Breast epithelium (tissue), 4 donors: ENCODE results near the gene ARHGEF17. TPM values are rescaled to one million over a fixed set of nuclear protein-coding genes. Genes with fewer than 3 reads are reported as not detected.
A peak's percentile ranks its signal among the peaks of the same experiment; 100 is the strongest.

Source experiments
- DNase-seq, 2 donors: peaks; one replicate each; pipeline ENCODE4 v3.0.0-alpha.2; 2019; ENCODE audit warnings: low spot score in 2 of 2
- H3K27ac ChIP-seq, 2 donors: fragments of 200-600 bp; sonication (generic) in 1 of 2; one replicate each; pipeline ENCODE4 v1.5.1; 2016 to 2019; ENCODE audit warnings: mild to moderate bottlenecking in 1 of 2
- H3K27me3 ChIP-seq, 2 donors: fragments of 200-600 bp; sonication (generic) in 1 of 2; one replicate each; pipeline versions ENCODE4 v1.5.1 to v1.6.0; 2017 to 2019; ENCODE audit warnings: control low read depth in 1 of 2, mild to moderate bottlenecking in 1 of 2
- H3K36me3 ChIP-seq: fragments of 200-600 bp; one replicate; pipeline ENCODE4 v1.5.1; 2019
- H3K4me1 ChIP-seq, 2 donors: fragments of 200-600 bp; sonication (generic); one replicate each; pipeline ENCODE4 v1.5.1; 2016 to 2019; ENCODE audit warnings: control low read depth in 1 of 2
- H3K4me3 ChIP-seq, 3 donors: fragments of 200-600 bp; sonication (generic); 1 replicate in 2 of 3; 2 replicates in 1 of 3; pipeline ENCODE4 v1.5.1; 2016 to 2019; ENCODE audit warnings: mild to moderate bottlenecking in 3 of 3, moderate library complexity in 2 of 3
- H3K9me3 ChIP-seq, 2 donors: fragments of 200-600 bp; sonication (generic) in 1 of 2; one replicate each; pipeline ENCODE4 v1.5.1; 2016 to 2019; ENCODE audit warnings: control low read depth in 1 of 2
- POLR2A ChIP-seq: fragments of 450-650 bp; IDR thresholded peaks from one replicate; pipeline ENCODE4 v1.6.1; 2016; ENCODE audit warnings: antibody characterized with exemption, mild to moderate bottlenecking, moderate library complexity
- POLR2AphosphoS5 ChIP-seq, 3 donors: sonication (generic); formaldehyde crosslinking; IDR thresholded peaks; one replicate each; pipeline ENCODE4 v1.6.1; 2017; ENCODE audit warnings: antibody characterized with exemption in 3 of 3
- intact Hi-C: fragments of 100-400 bp; cut with DNase I; formaldehyde crosslinking; loops from one replicate; pipeline ENCODE4 v1.15.1; 2023; ENCODE audit warnings: low total_unique reads
- total RNA-seq, 3 donors: library from RNA; depleted of rRNA; stranded (reverse); fragments of >200 nt; gene quantifications; one replicate each; pipeline ENCODE4 v1.1.0, GENCODE V29; 2016
- TF ChIP-seq, protein P1 (sequence below), 3 donors: fragments of 450-650 bp; IDR thresholded peaks; one replicate each; pipeline ENCODE4 v1.5.1; 2016 to 2017; ENCODE audit warnings: antibody characterized with exemption in 3 of 3, mild to moderate bottlenecking in 3 of 3, moderate library complexity in 3 of 3

ARHGEF17 gene
- total RNA-seq, 3 donors from 2014 or later, result 28.8 to 54.7 (median 38.2) TPM

DNA sequence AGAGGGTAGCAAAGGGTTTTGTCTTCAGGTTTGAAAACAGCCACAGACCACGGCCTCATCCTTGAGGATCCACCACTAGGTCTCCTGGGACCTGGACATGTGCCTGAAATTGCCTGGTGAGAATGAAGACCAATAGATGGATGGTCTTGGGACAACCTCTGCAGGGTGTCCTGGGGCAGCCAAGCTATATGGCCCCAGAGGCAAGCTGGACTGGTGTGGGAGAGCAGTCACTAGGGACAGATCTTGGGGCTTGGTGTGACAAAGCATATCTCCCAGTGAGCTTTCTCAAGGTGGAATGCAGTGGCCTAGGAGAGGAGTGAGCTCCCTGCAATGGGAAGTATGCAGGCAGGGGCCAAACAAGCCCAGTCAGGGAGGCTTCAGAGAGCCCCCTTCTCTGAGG is 22.4 kb upstream of the ARHGEF17 start:
- intact Hi-C loops, result loop anchor here (5.0 kb wide), 1 partner anchor 1982 kb away; no protein-coding TSS in a partner anchor
- no peaks in the 10 kb centered on the region for H3K4me1 ChIP-seq
- H3K27ac ChIP-seq, result no peak overlapping the region
- no peaks in the 10 kb centered on the region for H3K27me3 ChIP-seq
- TF ChIP-seq POLR2AphosphoS5 (IDR thresholded peaks at IDR 0.05), result no peak
- no peak for TF ChIP-seq POLR2A
- TF ChIP-seq, protein P1, sequence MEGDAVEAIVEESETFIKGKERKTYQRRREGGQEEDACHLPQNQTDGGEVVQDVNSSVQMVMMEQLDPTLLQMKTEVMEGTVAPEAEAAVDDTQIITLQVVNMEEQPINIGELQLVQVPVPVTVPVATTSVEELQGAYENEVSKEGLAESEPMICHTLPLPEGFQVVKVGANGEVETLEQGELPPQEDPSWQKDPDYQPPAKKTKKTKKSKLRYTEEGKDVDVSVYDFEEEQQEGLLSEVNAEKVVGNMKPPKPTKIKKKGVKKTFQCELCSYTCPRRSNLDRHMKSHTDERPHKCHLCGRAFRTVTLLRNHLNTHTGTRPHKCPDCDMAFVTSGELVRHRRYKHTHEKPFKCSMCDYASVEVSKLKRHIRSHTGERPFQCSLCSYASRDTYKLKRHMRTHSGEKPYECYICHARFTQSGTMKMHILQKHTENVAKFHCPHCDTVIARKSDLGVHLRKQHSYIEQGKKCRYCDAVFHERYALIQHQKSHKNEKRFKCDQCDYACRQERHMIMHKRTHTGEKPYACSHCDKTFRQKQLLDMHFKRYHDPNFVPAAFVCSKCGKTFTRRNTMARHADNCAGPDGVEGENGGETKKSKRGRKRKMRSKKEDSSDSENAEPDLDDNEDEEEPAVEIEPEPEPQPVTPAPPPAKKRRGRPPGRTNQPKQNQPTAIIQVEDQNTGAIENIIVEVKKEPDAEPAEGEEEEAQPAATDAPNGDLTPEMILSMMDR (IDR thresholded peaks at IDR 0.05), result no peak
- H3K36me3 ChIP-seq, result no peaks in the 10 kb centered on the region
- H3K4me3 ChIP-seq, result no peak overlapping the region
- no peaks in the 10 kb centered on the region for H3K9me3 ChIP-seq
- DNase-seq, result no peak

DNA sequence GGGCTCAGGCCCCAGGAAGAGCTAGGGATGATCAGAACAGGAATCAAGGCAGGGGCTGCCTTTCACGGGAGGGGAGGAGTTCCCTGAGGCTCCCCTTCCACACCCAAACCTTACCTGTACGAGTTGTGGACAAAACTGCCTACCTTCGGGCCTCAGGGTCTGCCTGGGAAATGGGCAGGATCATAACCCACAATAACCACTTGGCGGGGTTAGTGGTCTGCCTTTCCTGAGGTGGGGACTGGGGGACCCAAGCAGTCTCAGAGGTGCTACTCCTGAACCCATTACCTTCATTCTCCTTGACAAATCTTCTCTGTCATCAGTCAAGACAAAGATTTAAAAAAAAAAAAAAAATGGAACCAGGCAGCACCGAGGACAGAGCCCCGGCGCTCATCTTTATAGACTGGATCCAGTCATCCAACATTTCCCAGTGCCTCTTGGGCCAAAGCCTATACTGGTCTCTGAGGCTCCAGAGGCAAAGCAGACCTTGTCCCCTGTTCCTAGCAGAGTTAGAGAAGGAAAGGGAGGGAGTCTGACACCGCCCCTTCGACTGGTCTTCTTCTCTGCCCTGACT is 21.8 kb upstream of the ARHGEF17 start:
- H3K36me3 ChIP-seq, result no peaks in the 10 kb centered on the region
- no peaks in the 10 kb centered on the region for H3K27me3 ChIP-seq
- no peak overlapping the region for H3K4me3 ChIP-seq
- intact Hi-C loops, result loop anchor here (5.0 kb wide), 1 partner anchor 1981 kb away; no protein-coding TSS in a partner anchor
- TF ChIP-seq POLR2A, result no peak
- TF ChIP-seq POLR2AphosphoS5 (IDR thresholded peaks at IDR 0.05), result no peak
- H3K27ac ChIP-seq, result no peak overlapping the region
- no peak for DNase-seq
- no peaks in the 10 kb centered on the region for H3K4me1 ChIP-seq
- no peaks in the 10 kb centered on the region for H3K9me3 ChIP-seq

DNA sequence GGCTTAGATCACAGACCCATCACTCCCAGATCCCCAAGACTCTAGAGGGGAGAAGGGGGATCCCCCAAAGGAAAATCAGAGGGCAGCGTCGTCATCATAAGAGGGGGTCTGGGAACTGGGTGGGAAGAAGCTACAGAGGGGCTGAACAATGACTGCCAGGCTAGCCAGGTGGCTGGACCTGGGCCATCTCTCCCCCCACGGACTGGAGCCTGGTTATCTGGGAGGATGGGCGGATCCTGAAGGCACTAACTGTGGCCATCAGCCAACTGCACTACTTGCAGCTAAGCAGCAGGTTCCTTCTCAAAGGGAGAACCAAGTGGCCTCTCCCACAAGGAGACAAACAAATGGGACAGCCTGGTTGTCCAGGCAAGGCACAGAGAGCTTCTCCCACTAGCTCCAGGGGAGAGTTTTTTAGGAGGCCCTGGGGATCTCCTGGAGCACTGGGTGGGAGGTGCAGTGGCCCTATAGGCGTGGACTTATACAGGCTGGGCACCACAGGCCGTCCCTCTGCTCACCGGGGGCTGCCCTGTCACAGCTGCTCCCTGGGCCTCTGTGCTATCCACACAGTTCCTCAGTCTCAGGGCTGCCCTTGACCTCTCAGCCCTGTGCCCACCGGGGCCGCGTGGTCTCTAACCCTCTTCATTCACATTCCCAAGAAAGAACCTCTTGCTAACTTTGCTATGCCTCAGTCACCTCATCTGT is 20.5 kb upstream of the ARHGEF17 start:
- intact Hi-C loops, result loop anchor here (1.0 to 5.0 kb wide), 2 partner anchors 41 to 1980 kb away; no protein-coding TSS in a partner anchor
- Histone ChIP-seq H3K9me3 (no peaks in the 10 kb centered on the region), H3K27me3 (no peaks in the 10 kb centered on the region), H3K36me3 (no peaks in the 10 kb centered on the region), H3K27ac (no peak overlapping the region), H3K4me3 (no peak overlapping the region), H3K4me1 (no peaks in the 10 kb centered on the region)
- TF ChIP-seq POLR2AphosphoS5 (IDR thresholded peaks at IDR 0.05), result no peak
- TF ChIP-seq, protein P1 (IDR thresholded peaks at IDR 0.05), result no peak
- DNase-seq, result no peak

DNA sequence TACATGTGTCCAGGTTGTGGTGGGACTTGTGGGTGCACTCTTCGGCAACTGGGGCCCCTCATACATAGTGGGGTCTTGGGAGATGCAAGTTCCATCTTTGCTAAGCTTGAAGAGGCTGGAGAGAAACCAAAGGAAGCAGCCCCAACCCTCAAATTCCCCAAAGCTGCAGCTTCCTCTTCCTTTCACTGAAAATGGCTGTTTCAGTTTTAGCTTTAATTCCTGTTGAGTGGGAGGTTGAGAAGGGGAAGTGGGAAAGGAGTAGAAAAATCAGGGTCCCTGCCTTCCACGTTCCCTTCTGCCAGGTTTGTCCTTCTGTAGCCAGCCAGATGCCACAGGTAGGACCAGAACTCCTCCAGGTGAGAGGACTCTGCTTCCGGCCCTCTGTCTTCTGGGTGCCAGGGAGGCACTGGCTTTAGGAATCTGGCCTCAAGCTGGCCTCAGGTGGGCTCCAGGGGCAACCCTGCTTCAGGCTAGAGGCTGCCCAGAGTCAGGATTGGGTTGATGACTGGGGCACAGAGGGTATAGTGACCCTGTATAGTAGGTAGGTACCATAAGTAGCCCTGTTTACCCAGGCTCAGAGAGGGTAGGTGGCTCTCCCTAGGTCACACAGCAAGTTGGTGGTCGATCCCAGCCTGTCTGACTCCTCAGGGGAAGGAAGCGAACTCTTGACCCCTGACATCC is 19.7 kb upstream of the ARHGEF17 start:
- H3K4me1 ChIP-seq, result no peaks in the 10 kb centered on the region
- DNase-seq, result no peak
- no peaks in the 10 kb centered on the region for H3K9me3 ChIP-seq
- no peaks in the 10 kb centered on the region for H3K36me3 ChIP-seq
- peak overlapping the region in 1 of 2 donors; percentile 50 for H3K27ac ChIP-seq
- H3K27me3 ChIP-seq, result no peaks in the 10 kb centered on the region
- H3K4me3 ChIP-seq, result no peak overlapping the region
- intact Hi-C loops, result loop anchor here (1.0 to 5.0 kb wide), 2 partner anchors 40 to 1979 kb away; no protein-coding TSS in a partner anchor
- TF ChIP-seq, protein P1 (IDR thresholded peaks at IDR 0.05), result no peak
- no peak for TF ChIP-seq POLR2A
- TF ChIP-seq POLR2AphosphoS5 (IDR thresholded peaks at IDR 0.05), result no peak

DNA sequence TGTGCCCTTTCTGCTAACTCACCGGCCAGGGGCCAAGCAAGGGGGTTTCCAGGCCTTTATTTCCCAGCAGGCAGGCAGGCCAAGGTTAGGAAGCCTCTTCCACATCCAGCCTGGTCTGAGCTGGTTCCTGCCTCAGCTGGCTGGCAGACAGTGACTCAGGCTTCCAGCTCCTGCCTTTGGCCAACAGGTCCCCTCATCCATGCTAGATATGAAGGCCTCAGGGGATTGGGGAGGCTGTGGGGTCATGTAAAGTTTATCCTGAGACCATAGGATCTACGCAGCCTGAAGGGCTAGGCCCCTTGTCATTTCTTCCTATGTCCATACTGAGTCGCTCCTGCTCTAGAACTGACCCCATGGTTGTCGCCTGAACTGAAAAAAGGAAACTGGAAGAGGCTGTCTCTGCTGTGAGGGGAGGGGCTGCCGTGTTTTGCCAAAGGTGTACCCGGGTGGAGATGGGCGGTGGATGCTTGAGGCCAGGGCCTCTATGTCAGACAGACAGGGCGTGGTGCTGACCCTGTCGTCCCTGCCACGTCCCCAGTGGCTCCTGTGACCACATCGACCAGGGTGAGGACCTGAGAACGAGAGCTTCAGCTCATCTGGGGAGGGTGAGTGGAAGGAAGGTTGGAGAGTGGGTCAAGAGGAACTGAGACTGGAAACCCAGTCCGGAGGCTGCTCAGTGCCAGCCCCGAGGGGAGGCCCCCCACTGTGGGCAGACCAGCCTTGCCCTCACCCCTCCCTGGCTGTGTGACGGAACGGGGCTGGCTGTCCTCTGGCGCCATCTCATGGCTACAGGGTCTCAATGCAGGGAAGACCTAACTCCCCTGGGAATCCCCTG is 19.0 kb upstream of the ARHGEF17 start:
- no peaks in the 10 kb centered on the region for H3K4me1 ChIP-seq
- H3K9me3 ChIP-seq, result no peaks in the 10 kb centered on the region
- peak in 1 of 2 donors; percentile 48 for DNase-seq
- peak in 2 of 3 donors; percentile 20 to 35 for TF ChIP-seq POLR2AphosphoS5 (IDR thresholded peaks at IDR 0.05)
- TF ChIP-seq POLR2A, result no peak
- TF ChIP-seq, protein P1 (IDR thresholded peaks at IDR 0.05), result peak; percentile 75 to 93 (median 90)
- H3K4me3 ChIP-seq, result peak overlapping the region; percentile 19 to 57 (median 27)
- H3K27ac ChIP-seq, result peak overlapping the region in 1 of 2 donors; percentile 50
- intact Hi-C loops, result loop anchor here (1.0 to 5.0 kb wide), 2 partner anchors 39 to 1978 kb away; no protein-coding TSS in a partner anchor
- no peaks in the 10 kb centered on the region for H3K36me3 ChIP-seq
- H3K27me3 ChIP-seq, result no peaks in the 10 kb centered on the region
